GM12872 (cell line): ENCODE measurements around the gene SHLD1.

Experiments
- TF ChIP-seq, protein P1 (sequence below): IDR thresholded peaks from 3 replicates; pipeline ENCODE4 v1.5.1; 2011; ENCODE audit warnings: low read depth, mild to moderate bottlenecking, low read length, moderate library complexity; ENCODE audit not compliant: insufficient read depth

Gene SHLD1

DNA sequence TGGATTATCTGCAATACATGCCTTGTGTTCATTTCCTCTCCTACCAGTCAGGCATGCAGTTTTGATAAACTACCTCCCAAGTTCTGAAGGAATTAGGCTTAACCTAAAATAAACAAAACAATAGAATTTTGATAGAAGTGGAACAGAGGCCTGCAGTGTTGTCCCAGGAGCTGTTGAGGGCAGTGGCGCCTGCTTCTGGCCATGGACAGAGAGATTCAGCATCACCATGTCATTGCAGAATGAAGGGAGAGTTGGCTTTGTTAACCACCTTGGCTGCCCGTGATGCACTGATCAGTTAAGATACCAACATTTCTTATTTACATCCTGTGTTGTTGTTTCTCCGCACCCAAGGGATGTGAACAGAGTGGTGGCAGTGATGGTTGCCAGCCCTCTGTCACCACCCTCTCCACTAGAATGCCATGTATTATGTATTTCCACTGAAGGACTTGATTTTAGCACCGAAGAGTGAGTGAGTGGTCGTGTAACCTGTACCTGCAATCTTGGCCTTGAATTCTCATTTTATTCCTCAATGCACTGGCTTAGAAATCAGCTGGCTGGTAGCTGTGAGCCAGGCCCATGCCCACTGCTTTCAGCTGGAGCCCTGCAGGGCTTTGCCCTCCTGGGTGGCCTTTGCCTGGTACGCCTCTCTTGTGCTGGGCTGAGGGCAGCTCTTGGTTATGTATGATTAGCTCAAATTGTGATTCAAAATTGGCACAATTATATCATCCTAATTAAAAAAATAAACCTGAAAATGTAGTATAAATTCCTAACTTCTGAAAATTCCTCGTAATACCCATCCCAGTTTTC lies 56.5 kb downstream of the SHLD1 start:
- TF ChIP-seq, protein P1, sequence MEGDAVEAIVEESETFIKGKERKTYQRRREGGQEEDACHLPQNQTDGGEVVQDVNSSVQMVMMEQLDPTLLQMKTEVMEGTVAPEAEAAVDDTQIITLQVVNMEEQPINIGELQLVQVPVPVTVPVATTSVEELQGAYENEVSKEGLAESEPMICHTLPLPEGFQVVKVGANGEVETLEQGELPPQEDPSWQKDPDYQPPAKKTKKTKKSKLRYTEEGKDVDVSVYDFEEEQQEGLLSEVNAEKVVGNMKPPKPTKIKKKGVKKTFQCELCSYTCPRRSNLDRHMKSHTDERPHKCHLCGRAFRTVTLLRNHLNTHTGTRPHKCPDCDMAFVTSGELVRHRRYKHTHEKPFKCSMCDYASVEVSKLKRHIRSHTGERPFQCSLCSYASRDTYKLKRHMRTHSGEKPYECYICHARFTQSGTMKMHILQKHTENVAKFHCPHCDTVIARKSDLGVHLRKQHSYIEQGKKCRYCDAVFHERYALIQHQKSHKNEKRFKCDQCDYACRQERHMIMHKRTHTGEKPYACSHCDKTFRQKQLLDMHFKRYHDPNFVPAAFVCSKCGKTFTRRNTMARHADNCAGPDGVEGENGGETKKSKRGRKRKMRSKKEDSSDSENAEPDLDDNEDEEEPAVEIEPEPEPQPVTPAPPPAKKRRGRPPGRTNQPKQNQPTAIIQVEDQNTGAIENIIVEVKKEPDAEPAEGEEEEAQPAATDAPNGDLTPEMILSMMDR: 0 out of 3 replicates have a peak, but pooled peaks have one; percentile 20

DNA sequence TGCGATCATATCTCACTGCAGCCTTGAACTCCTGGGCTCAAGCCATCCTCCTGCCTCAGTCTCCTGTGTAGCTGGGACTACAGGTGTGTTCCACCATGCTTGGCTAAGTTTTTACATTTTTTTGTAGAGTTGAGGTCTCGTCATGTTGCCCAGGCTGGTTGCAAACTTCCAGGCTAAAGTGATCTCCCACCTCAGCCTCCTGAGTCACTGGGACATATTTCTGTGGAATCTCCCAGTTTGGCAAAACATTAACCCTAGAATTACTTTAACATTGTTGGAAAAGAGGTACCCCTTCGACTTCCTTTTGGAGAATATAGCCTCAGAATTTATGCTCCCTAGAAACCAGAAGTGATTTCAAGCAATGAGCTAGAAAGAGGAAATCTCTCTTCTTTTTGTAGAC lies 57.2 kb downstream of the SHLD1 start:
- TF ChIP-seq, protein P1: no peak

DNA sequence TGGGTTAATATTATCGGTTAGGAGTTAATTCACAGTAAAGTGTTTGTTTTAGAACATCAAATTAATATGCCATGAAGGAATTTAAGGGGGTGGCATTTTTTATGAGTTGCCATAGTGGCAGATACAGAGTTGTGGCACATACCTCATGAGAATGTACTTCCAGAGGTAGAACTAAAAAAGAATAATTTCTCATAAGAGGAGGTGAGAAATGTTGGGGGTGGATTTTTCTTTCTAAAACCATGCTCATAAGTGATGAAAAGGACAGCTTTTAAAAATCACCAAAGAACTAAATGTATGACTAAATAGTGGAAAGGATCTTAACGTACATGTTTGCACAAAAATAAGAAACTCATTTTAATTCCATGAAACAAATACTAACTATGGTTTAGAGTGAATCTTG lies 58.7 kb downstream of the SHLD1 start:
- TF ChIP-seq, protein P1: no peak

DNA sequence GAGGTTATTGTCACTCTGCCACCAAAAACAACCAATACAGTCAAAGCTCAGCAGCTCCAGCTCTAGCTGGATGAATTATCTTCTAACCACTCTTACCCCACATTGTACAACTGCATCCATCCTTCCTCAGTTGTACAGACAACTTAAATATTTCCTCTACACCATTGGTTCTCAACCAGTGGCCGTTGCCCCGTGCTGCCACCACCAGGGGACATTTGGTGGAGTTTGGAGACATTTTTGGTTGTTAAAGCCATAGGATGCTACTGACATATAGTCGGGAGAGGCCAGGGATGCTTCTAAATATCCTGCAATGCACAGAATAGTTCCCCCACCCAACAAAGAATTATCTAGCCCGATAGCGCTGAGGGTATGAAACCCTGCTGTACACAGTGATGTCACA lies 59.3 kb downstream of the SHLD1 start:
- TF ChIP-seq, protein P1: 0 out of 3 replicates have a peak, but pooled peaks have one; percentile 10

DNA sequence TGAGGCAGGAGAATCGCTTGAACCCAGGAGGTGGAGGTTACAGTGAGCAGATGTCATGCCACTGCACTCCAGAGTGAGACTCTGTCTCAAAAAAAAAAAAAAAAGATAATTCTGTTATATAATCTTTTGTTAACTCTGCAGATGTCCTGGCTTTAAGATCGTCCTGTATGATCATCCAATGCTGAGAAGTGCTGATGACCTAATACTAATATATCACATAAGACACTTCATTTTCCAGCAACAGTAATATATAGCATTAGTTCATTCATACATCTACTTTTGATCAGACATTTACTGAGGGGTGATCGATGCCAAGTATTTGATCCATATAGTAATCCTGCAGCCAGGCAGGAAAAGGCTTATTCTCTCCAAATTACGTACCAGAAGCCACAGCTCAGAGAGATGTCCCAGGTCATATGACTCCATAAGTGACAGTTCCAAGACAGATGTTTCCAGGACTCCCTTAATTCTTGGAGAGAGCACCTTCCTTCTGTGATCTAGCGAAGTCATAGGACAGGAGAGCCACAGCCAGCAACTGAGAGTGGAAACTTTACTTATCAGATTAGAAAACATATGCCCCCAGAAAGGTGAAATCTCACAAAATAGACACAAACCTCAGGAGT lies 60.7 kb downstream of the SHLD1 start:
- TF ChIP-seq, protein P1: no peak

DNA sequence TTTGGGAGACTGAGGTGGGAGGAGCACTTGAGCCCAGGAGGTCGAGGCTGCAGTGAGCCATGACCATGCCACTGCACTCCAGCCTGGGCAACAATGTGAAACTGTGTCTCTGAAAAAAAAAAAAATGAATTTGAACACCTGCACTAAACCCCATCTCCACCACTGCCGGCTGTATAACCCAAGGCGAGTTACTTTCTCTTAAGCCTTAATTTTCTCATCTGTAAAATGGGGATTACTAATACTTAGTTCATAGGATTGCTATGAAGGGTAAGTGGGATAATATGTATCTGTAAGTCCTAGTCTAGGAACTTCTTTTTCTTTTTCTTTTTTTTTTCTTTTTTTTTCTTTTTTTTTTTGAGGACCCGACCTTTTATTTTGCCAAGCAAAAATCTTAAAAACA lies 61.5 kb downstream of the SHLD1 start:
- TF ChIP-seq, protein P1: no peak

DNA sequence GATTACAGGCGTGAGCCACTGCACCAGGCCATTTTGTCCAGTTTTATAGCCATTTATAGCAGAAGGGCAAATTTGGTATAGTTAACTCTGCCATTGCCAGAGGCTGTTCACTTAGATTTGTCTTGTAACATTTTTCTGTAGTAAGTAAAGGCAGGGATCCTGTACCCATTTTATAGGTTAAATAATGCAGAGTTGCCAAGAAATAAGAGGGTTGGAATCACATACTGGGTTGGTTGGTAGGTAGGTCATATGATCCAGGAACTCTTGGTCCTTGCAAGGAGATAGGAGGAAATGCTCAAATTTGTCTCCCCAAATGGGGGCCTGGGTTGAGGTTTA lies 68.1 kb downstream of the SHLD1 start:
- TF ChIP-seq, protein P1: no peak
